ENCODE measurements around the gene LYRM1.

- no peak for TF ChIP-seq RFX5 (IDR thresholded peaks at IDR 0.05)
- TF ChIP-seq CTCF (IDR thresholded peaks at IDR 0.05) = no peak
- no peak for TF ChIP-seq POLR2A (IDR thresholded peaks at IDR 0.05; ENCODE audit: low read length)
Measured at GRCh38 chr16:20899071-20899470, 1.5 kb upstream of the LYRM1 start.
